Common myeloid progenitor, CD34-positive (primary cell): ENCODE measurements around the gene TBC1D10A.

Experiments used
- CTCF ChIA-PET: fragments of 350-600 bp; sonication (Branson Sonifier 250); formaldehyde crosslinking; loops from one replicate; lab custom pipeline; 2021; ENCODE audit warnings: antibody characterized with exemption; lab: Charles Lee
- POLR2A ChIA-PET: fragments of 350-600 bp; sonication (Branson Sonifier 250); formaldehyde crosslinking; loops from one replicate; lab custom pipeline; 2021; ENCODE audit warnings: antibody characterized with exemption; lab: Charles Lee
- DNase-seq, 3 donors: peaks; one replicate each; pipeline versions ENCODE4 v3.0.0 to v3.0.0-alpha.2; 2013
- H3K27ac ChIP-seq, 2 experiments: 1 replicate in 1 of 2; 2 replicates in 1 of 2; pipeline ENCODE4 v1.7.0; 2013; ENCODE audit warnings: inconsistent platforms in 2 of 2, low read length in 2 of 2, mild to moderate bottlenecking in 2 of 2, low read depth in 1 of 2, moderate library complexity in 1 of 2; ENCODE audit not compliant: severe bottlenecking in 2 of 2, insufficient read depth in 1 of 2, poor library complexity in 1 of 2
- H3K27me3 ChIP-seq, 5 experiments: replicated peaks in 2 of 5; 1 replicate in 3 of 5; 2 replicates in 2 of 5; pipeline versions ENCODE4 v1.6.1 to v1.7.0; 2013; ENCODE audit warnings: low read length in 4 of 5, mild to moderate bottlenecking in 2 of 5, moderate library complexity in 2 of 5, inconsistent platforms in 1 of 5; ENCODE audit not compliant: insufficient read depth in 5 of 5, control insufficient read depth in 4 of 5
- H3K36me3 ChIP-seq, 4 experiments: 1 replicate in 2 of 4; 2 replicates in 2 of 4; pipeline versions ENCODE4 v1.6.1 to v1.7.0; 2013; ENCODE audit warnings: low read length in 3 of 4, control low read depth in 1 of 4, mild to moderate bottlenecking in 1 of 4; ENCODE audit not compliant: control insufficient read depth in 4 of 4, insufficient read depth in 4 of 4
- H3K4me1 ChIP-seq, 4 experiments: 1 replicate in 3 of 4; 2 replicates in 1 of 4; pipeline versions ENCODE4 v1.6.1 to v1.7.1; 2013; ENCODE audit warnings: low read length in 3 of 4, mild to moderate bottlenecking in 3 of 4, control low read depth in 1 of 4, inconsistent platforms in 1 of 4, moderate library complexity in 1 of 4; ENCODE audit not compliant: control insufficient read depth in 4 of 4, insufficient read depth in 4 of 4; ENCODE audit errors: control extremely low read depth in 1 of 4
- H3K4me3 ChIP-seq, 7 experiments: 1 replicate in 4 of 7; 2 replicates in 3 of 7; pipeline versions ENCODE4 v1.5.1 to v1.7.0; 2013; ENCODE audit warnings: mild to moderate bottlenecking in 7 of 7, low read length in 6 of 7, moderate library complexity in 6 of 7, inconsistent platforms in 2 of 7, low read depth in 2 of 7, control low read depth in 1 of 7; ENCODE audit not compliant: insufficient read depth in 4 of 7, control insufficient read depth in 1 of 7; ENCODE audit errors: extremely low read depth in 1 of 7
- H3K9me3 ChIP-seq, 5 experiments: 1 replicate in 4 of 5; 2 replicates in 1 of 5; pipeline versions ENCODE4 v1.6.1 to v1.7.1; 2013; ENCODE audit warnings: low read length in 4 of 5, mild to moderate bottlenecking in 2 of 5, inconsistent platforms in 1 of 5, low read depth in 1 of 5, moderate library complexity in 1 of 5; ENCODE audit not compliant: control insufficient read depth in 4 of 5, insufficient read depth in 2 of 5; ENCODE audit errors: control extremely low read depth in 1 of 5
- WGBS: methylation state at CpG from one replicate; pipeline ENCODE4 v1.1.5; 2013; ENCODE audit not compliant: insufficient coverage; 5-methylcytosine and 5-hydroxymethylcytosine counted together

The TBC1D10A gene

GRCh38 chr22:30297276-30297990, 29.3 kb downstream of the TBC1D10A start:
- ChIA-PET POLR2A (no interaction called here), CTCF (interaction anchor here (0.6 to 8.0 kb wide), 5 partner anchors 7 to 303 kb away, joined by 3 to 83 read pairs (median 3); partner anchors contain the start of gene CASTOR1)
- Histone ChIP-seq H3K9me3 (no peaks in the 10 kb centered on the region), H3K36me3 (peaks cover 4 to 76% (median 46%) of the 10 kb centered on the region in 4 experiments), H3K4me1 (peaks cover 4 to 21% (median 18%) of the 10 kb centered on the region in 4 experiments), H3K27ac (no peak overlapping the region), H3K4me3 (no peak overlapping the region), H3K27me3 (no peaks in the 10 kb centered on the region)
- 95% methylated on average over 8 of the region's 11 CpGs for WGBS
- no peak for DNase-seq

- Histone ChIP-seq H3K9me3 (no peaks in the 10 kb centered on the region), H3K4me1 (peaks cover 0 to 15% (median 12%) of the 10 kb centered on the region in 4 experiments), H3K27ac (no peak overlapping the region), H3K36me3 (peaks cover 6 to 82% (median 51%) of the 10 kb centered on the region in 4 experiments), H3K27me3 (no peaks in the 10 kb centered on the region), H3K4me3 (no peak overlapping the region)
- ChIA-PET POLR2A (no interaction called here), CTCF (interaction anchor here (1.0 kb wide), 1 partner anchor 11 kb away, joined by 4 read pairs; no protein-coding TSS in a partner anchor)
- WGBS, result 100% methylated on average over 3 of the region's 3 CpGs
- DNase-seq, result no peak
These were observed 29.9 kb downstream of the TBC1D10A start for GRCh38 chr22:30296833-30297232.

GRCh38 chr22:30296324-30296723, 30.4 kb downstream of the TBC1D10A start:
- H3K27me3 ChIP-seq, result no peaks in the 10 kb centered on the region
- H3K36me3 ChIP-seq, result peaks cover 6 to 86% (median 52%) of the 10 kb centered on the region in 4 experiments
- ChIA-PET POLR2A (no interaction called here), CTCF (interaction anchor here (0.7 to 1.0 kb wide), 4 partner anchors 9 to 63 kb away, joined by 3 to 4 read pairs (median 4); no protein-coding TSS in a partner anchor)
- 96% methylated on average over 3 of the region's 4 CpGs for WGBS
- no peaks in the 10 kb centered on the region for H3K9me3 ChIP-seq
- peaks cover 0 to 10% (median 7%) of the 10 kb centered on the region in 4 experiments for H3K4me1 ChIP-seq
- H3K4me3 ChIP-seq, result no peak overlapping the region
- H3K27ac ChIP-seq, result no peak overlapping the region
- no peak for DNase-seq

- CTCF ChIA-PET, result interaction anchor here (0.7 to 1.0 kb wide), 4 partner anchors 8 to 64 kb away, joined by 3 to 4 read pairs (median 4); no protein-coding TSS in a partner anchor
- Histone ChIP-seq H3K27ac (no peak overlapping the region), H3K36me3 (peaks cover 6 to 79% (median 52%) of the 10 kb centered on the region in 4 experiments)
These were observed 31.2 kb downstream of the TBC1D10A start for GRCh38 chr22:30295576-30295975.

GRCh38 chr22:30294830-30295229, 31.9 kb downstream of the TBC1D10A start:
- POLR2A ChIA-PET, result no interaction called here
- Histone ChIP-seq H3K4me3 (no peak overlapping the region), H3K4me1 (peaks cover 0 to 15% (median 14%) of the 10 kb centered on the region in 4 experiments), H3K27me3 (no peaks in the 10 kb centered on the region), H3K27ac (no peak overlapping the region), H3K9me3 (no peaks in the 10 kb centered on the region), H3K36me3 (peaks cover 6 to 74% (median 52%) of the 10 kb centered on the region in 4 experiments)
- DNase-seq, result no peak
- WGBS, result 99% methylated on average over 11 of the region's 11 CpGs
- CTCF ChIA-PET, result interaction anchor here (1.2 to 1.9 kb wide), 3 partner anchors 28 to 96 kb away, joined by 3 to 8 read pairs (median 3); no protein-coding TSS in a partner anchor

More at GRCh38 chr22:30295576-30295975, 31.2 kb downstream of the TBC1D10A start:
- Histone ChIP-seq H3K9me3 (no peaks in the 10 kb centered on the region), H3K4me3 (no peak overlapping the region), H3K4me1 (peaks cover 0 to 9% (median 8%) of the 10 kb centered on the region in 4 experiments), H3K27me3 (no peaks in the 10 kb centered on the region)
- 95% methylated on average over 6 of the region's 7 CpGs for WGBS
- no peak for DNase-seq
- POLR2A ChIA-PET, result no interaction called here

GRCh38 chr22:30294066-30294465, 32.7 kb downstream of the TBC1D10A start:
- peaks cover 0 to 20% (median 18%) of the 10 kb centered on the region in 4 experiments for H3K4me1 ChIP-seq
- H3K27me3 ChIP-seq, result no peaks in the 10 kb centered on the region
- no peak overlapping the region for H3K4me3 ChIP-seq
- DNase-seq, result no peak
- H3K9me3 ChIP-seq, result no peaks in the 10 kb centered on the region
- peaks cover 6 to 70% (median 51%) of the 10 kb centered on the region in 4 experiments for H3K36me3 ChIP-seq
- POLR2A ChIA-PET, result no interaction called here
- no peak overlapping the region for H3K27ac ChIP-seq
- CTCF ChIA-PET, result interaction anchor here (1.2 to 7.5 kb wide), 4 partner anchors 7 to 97 kb away, joined by 3 to 83 read pairs (median 6); no protein-coding TSS in a partner anchor
- WGBS, result 99% methylated on average over 9 of the region's 9 CpGs

- Histone ChIP-seq H3K4me3 (no peak overlapping the region), H3K27ac (no peak overlapping the region), H3K4me1 (peaks cover 4 to 30% (median 28%) of the 10 kb centered on the region in 4 experiments), H3K36me3 (peaks cover 2 to 61% (median 45%) of the 10 kb centered on the region in 4 experiments), H3K27me3 (no peaks in the 10 kb centered on the region), H3K9me3 (no peaks in the 10 kb centered on the region)
- 99% methylated on average over 7 of the region's 7 CpGs for WGBS
- no peak for DNase-seq
- ChIA-PET POLR2A (no interaction called here), CTCF (interaction anchor here (1.4 to 7.5 kb wide), 2 partner anchors 8 to 17 kb away, joined by 3 to 83 read pairs; no protein-coding TSS in a partner anchor)
These were observed 33.7 kb downstream of the TBC1D10A start for GRCh38 chr22:30293026-30293425.
